Type B pancreatic cell (in vitro differentiated cells): Measurements from ENCODE around the gene PLPPR3. TPM values are rescaled to one million over a fixed set of nuclear protein-coding genes. Genes with fewer than 3 reads are reported as not detected.

Source experiments
- DNase-seq: peaks from one replicate; pipeline ENCODE4 v3.0.0; 2021; ENCODE audit warnings: mixed read lengths; ENCODE audit not compliant: unreplicated experiment; ENCODE audit errors: extremely low spot score
- H3K27ac Mint-ChIP-seq: 2 replicates; pipeline ENCODE4 v1.8.0; 2021; ENCODE audit warnings: mild to moderate bottlenecking, mixed read lengths
- H3K27me3 Mint-ChIP-seq: 2 replicates; pipeline ENCODE4 v1.8.0; 2021; ENCODE audit warnings: mixed read lengths
- H3K36me3 Mint-ChIP-seq: 2 replicates; pipeline ENCODE4 v1.8.0; 2021; ENCODE audit warnings: mixed read lengths
- H3K4me1 Mint-ChIP-seq: one replicate; pipeline ENCODE4 v1.8.0; 2021; ENCODE audit warnings: mixed read lengths; ENCODE audit not compliant: unreplicated experiment
- H3K4me3 Mint-ChIP-seq: 2 replicates; pipeline ENCODE4 v1.8.0; 2021; ENCODE audit warnings: mild to moderate bottlenecking, mixed read lengths
- H3K9me3 Mint-ChIP-seq: 2 replicates; pipeline ENCODE4 v1.8.0; 2021; ENCODE audit warnings: mixed read lengths
- CTCF ChIP-seq: fragments of 200-600 bp; sonication (generic); conservative IDR thresholded peaks from 2 replicates; pipeline ENCODE4 v1.5.0; 2021; ENCODE audit warnings: antibody characterized with exemption, mild to moderate bottlenecking
- total RNA-seq: library from RNA; stranded (reverse); gene quantifications from 2 replicates; pipeline ENCODE4 v1.2.1, GENCODE V29; 2021; ENCODE audit warnings: low replicate concordance

The PLPPR3 gene
- total RNA-seq, 1 donor from 2014 or later: 29.2 TPM

GRCh38 chr19:791567-792305 is 30.0 kb downstream of the PLPPR3 start:
- H3K4me3 Mint-ChIP-seq: no peak overlapping the region
- no peak for TF ChIP-seq CTCF
- H3K9me3 Mint-ChIP-seq: no peaks in the 10 kb centered on the region
- H3K27me3 Mint-ChIP-seq: no peaks in the 10 kb centered on the region
- peaks cover 21% of the 10 kb centered on the region for H3K4me1 Mint-ChIP-seq
- H3K27ac Mint-ChIP-seq: no peak overlapping the region
- DNase-seq: no peak
- no peaks in the 10 kb centered on the region for H3K36me3 Mint-ChIP-seq

- Mint-ChIP-seq H3K4me3 (no peak overlapping the region), H3K36me3 (no peaks in the 10 kb centered on the region), H3K27me3 (no peaks in the 10 kb centered on the region), H3K27ac (peak overlapping the region; percentile 43), H3K4me1 (peaks cover 18% of the 10 kb centered on the region), H3K9me3 (no peaks in the 10 kb centered on the region)
- TF ChIP-seq CTCF: no peak
- DNase-seq: no peak
Observed at GRCh38 chr19:791007-791566, 30.7 kb downstream of the PLPPR3 start.

GRCh38 chr19:789701-790060 is 32.1 kb downstream of the PLPPR3 start:
- no peaks in the 10 kb centered on the region for H3K9me3 Mint-ChIP-seq
- H3K4me1 Mint-ChIP-seq: peaks cover 18% of the 10 kb centered on the region
- peak overlapping the region; percentile 61 for H3K4me3 Mint-ChIP-seq
- no peaks in the 10 kb centered on the region for H3K36me3 Mint-ChIP-seq
- H3K27ac Mint-ChIP-seq: peak overlapping the region; percentile 70
- TF ChIP-seq CTCF: no peak
- no peaks in the 10 kb centered on the region for H3K27me3 Mint-ChIP-seq
- no peak for DNase-seq

- TF ChIP-seq CTCF: peak; percentile 10
- H3K4me3 Mint-ChIP-seq: peak overlapping the region; percentile 61
- H3K36me3 Mint-ChIP-seq: no peaks in the 10 kb centered on the region
- DNase-seq: peak; percentile 74
- H3K9me3 Mint-ChIP-seq: no peaks in the 10 kb centered on the region
- H3K27me3 Mint-ChIP-seq: no peaks in the 10 kb centered on the region
- peak overlapping the region; percentile 70 for H3K27ac Mint-ChIP-seq
- H3K4me1 Mint-ChIP-seq: peaks cover 18% of the 10 kb centered on the region
Observed at GRCh38 chr19:788983-789700, 32.6 kb downstream of the PLPPR3 start.

GRCh38 chr19:788686-788982 is 33.1 kb downstream of the PLPPR3 start:
- peak overlapping the region; percentile 61 for H3K4me3 Mint-ChIP-seq
- TF ChIP-seq CTCF: no peak
- no peaks in the 10 kb centered on the region for H3K36me3 Mint-ChIP-seq
- no peaks in the 10 kb centered on the region for H3K27me3 Mint-ChIP-seq
- DNase-seq: peak; percentile 70
- H3K27ac Mint-ChIP-seq: peak overlapping the region; percentile 70
- peaks cover 18% of the 10 kb centered on the region for H3K4me1 Mint-ChIP-seq
- no peaks in the 10 kb centered on the region for H3K9me3 Mint-ChIP-seq
